ENCODE results near the gene SLC6A11. TPM values are rescaled to one million over a fixed set of nuclear protein-coding genes. Genes with fewer than 3 reads are reported as not detected.

Gene SLC6A11
- total RNA-seq, 1 experiment from 2014 or later: 0.85 TPM

DNA sequence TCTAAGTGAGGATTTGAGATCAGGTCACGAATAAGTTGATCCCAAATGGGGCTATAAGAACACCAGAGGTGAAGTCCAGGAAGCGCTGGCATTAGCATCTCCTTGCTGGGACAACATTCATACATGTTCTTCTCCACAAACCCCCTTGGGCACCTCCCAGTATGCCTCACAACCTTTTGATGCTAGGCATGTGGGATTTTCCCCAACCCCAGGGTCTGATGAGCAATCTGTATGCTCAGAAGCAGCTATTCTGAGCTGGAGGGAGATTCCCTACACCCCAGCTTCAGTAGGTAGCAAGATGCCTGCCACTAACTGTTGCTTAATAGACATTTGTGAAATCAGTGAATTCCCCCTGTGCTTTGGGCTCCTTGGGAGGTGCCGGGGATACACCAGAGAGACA, 32.2 kb downstream of the SLC6A11 start (continued):
- TF ChIP-seq, protein P1, sequence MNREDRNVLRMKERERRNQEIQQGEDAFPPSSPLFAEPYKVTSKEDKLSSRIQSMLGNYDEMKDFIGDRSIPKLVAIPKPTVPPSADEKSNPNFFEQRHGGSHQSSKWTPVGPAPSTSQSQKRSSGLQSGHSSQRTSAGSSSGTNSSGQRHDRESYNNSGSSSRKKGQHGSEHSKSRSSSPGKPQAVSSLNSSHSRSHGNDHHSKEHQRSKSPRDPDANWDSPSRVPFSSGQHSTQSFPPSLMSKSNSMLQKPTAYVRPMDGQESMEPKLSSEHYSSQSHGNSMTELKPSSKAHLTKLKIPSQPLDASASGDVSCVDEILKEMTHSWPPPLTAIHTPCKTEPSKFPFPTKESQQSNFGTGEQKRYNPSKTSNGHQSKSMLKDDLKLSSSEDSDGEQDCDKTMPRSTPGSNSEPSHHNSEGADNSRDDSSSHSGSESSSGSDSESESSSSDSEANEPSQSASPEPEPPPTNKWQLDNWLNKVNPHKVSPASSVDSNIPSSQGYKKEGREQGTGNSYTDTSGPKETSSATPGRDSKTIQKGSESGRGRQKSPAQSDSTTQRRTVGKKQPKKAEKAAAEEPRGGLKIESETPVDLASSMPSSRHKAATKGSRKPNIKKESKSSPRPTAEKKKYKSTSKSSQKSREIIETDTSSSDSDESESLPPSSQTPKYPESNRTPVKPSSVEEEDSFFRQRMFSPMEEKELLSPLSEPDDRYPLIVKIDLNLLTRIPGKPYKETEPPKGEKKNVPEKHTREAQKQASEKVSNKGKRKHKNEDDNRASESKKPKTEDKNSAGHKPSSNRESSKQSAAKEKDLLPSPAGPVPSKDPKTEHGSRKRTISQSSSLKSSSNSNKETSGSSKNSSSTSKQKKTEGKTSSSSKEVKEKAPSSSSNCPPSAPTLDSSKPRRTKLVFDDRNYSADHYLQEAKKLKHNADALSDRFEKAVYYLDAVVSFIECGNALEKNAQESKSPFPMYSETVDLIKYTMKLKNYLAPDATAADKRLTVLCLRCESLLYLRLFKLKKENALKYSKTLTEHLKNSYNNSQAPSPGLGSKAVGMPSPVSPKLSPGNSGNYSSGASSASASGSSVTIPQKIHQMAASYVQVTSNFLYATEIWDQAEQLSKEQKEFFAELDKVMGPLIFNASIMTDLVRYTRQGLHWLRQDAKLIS (CRISPR knock-in tag; IDR thresholded peaks at IDR 0.05; ENCODE audit: borderline replicate concordance): no peak

DNA sequence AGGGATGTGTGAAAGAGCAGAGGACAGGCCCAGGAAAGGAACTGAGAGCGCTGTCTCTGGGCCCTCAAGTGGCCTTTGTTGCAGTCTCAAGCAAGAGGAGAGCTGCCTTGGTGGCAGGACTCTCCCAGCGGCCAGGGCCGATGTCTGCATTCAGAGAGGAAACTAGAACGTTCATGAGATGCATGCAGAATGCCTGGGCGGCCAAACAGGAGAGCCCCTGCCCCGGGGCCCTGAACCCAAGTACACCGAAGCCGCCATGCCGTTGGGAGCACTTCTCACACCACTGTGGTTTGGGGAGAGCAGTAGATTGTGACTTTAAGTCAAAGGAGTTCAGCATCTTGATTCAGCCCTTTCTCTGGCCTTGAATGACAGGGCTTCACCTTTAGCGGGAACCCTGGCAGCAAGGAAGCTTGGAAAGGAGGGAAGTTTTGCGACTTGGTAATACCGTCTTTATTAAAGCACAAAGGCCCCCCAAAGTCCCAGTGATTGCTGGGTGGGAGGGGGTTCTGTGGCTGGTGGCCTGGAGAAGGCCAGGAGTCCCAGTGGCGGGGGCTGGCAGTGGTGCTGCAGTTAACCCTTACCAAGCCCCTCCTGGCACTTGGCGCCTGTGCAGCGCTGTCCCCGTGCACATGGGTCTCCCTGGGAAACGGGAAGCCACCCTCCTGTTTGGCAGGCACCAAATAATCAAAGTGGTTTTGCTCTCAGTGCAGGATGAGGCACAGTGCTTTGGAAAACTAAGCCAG, 36.2 kb downstream of the SLC6A11 start:
- Mint-ChIP-seq H3K4me3 (no peak overlapping the region), H3K4me1 (no peaks in the 10 kb centered on the region), H3K27me3 (ENCODE audit: low read depth) (peaks cover 21% of the 10 kb centered on the region), H3K9me3 (no peaks in the 10 kb centered on the region), H3K27ac (no peak overlapping the region), H3K36me3 (no peaks in the 10 kb centered on the region)
- CTCF ChIA-PET: no interaction called here
- DNase-seq (ENCODE audit: low spot score): no peak
- no peak for ATAC-seq
- POLR2A ChIA-PET: no interaction called here
- TF ChIP-seq, protein P2, sequence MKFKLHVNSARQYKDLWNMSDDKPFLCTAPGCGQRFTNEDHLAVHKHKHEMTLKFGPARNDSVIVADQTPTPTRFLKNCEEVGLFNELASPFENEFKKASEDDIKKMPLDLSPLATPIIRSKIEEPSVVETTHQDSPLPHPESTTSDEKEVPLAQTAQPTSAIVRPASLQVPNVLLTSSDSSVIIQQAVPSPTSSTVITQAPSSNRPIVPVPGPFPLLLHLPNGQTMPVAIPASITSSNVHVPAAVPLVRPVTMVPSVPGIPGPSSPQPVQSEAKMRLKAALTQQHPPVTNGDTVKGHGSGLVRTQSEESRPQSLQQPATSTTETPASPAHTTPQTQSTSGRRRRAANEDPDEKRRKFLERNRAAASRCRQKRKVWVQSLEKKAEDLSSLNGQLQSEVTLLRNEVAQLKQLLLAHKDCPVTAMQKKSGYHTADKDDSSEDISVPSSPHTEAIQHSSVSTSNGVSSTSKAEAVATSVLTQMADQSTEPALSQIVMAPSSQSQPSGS (CRISPR knock-in tag; IDR thresholded peaks at IDR 0.05; ENCODE audit: borderline replicate concordance, low read depth): no peak
- no peak for TF ChIP-seq CBFB (CRISPR knock-in tag; IDR thresholded peaks at IDR 0.05; ENCODE audit: low read depth)
- TF ChIP-seq, protein P3, sequence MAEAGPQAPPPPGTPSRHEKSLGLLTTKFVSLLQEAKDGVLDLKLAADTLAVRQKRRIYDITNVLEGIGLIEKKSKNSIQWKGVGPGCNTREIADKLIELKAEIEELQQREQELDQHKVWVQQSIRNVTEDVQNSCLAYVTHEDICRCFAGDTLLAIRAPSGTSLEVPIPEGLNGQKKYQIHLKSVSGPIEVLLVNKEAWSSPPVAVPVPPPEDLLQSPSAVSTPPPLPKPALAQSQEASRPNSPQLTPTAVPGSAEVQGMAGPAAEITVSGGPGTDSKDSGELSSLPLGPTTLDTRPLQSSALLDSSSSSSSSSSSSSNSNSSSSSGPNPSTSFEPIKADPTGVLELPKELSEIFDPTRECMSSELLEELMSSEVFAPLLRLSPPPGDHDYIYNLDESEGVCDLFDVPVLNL (CRISPR knock-in tag; IDR thresholded peaks at IDR 0.05; ENCODE audit: borderline replicate concordance, low read depth): no peak
- no peak for TF ChIP-seq ATF1 (CRISPR knock-in tag; IDR thresholded peaks at IDR 0.05)
- TF ChIP-seq, protein P4, sequence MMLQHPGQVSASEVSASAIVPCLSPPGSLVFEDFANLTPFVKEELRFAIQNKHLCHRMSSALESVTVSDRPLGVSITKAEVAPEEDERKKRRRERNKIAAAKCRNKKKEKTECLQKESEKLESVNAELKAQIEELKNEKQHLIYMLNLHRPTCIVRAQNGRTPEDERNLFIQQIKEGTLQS (CRISPR knock-in tag; conservative IDR thresholded peaks at IDR 0.05): no peak
- TF ChIP-seq, protein P5, sequence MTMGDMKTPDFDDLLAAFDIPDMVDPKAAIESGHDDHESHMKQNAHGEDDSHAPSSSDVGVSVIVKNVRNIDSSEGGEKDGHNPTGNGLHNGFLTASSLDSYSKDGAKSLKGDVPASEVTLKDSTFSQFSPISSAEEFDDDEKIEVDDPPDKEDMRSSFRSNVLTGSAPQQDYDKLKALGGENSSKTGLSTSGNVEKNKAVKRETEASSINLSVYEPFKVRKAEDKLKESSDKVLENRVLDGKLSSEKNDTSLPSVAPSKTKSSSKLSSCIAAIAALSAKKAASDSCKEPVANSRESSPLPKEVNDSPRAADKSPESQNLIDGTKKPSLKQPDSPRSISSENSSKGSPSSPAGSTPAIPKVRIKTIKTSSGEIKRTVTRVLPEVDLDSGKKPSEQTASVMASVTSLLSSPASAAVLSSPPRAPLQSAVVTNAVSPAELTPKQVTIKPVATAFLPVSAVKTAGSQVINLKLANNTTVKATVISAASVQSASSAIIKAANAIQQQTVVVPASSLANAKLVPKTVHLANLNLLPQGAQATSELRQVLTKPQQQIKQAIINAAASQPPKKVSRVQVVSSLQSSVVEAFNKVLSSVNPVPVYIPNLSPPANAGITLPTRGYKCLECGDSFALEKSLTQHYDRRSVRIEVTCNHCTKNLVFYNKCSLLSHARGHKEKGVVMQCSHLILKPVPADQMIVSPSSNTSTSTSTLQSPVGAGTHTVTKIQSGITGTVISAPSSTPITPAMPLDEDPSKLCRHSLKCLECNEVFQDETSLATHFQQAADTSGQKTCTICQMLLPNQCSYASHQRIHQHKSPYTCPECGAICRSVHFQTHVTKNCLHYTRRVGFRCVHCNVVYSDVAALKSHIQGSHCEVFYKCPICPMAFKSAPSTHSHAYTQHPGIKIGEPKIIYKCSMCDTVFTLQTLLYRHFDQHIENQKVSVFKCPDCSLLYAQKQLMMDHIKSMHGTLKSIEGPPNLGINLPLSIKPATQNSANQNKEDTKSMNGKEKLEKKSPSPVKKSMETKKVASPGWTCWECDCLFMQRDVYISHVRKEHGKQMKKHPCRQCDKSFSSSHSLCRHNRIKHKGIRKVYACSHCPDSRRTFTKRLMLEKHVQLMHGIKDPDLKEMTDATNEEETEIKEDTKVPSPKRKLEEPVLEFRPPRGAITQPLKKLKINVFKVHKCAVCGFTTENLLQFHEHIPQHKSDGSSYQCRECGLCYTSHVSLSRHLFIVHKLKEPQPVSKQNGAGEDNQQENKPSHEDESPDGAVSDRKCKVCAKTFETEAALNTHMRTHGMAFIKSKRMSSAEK (CRISPR knock-in tag; IDR thresholded peaks at IDR 0.05; ENCODE audit: borderline replicate concordance): no peak
- TF ChIP-seq, protein P6, sequence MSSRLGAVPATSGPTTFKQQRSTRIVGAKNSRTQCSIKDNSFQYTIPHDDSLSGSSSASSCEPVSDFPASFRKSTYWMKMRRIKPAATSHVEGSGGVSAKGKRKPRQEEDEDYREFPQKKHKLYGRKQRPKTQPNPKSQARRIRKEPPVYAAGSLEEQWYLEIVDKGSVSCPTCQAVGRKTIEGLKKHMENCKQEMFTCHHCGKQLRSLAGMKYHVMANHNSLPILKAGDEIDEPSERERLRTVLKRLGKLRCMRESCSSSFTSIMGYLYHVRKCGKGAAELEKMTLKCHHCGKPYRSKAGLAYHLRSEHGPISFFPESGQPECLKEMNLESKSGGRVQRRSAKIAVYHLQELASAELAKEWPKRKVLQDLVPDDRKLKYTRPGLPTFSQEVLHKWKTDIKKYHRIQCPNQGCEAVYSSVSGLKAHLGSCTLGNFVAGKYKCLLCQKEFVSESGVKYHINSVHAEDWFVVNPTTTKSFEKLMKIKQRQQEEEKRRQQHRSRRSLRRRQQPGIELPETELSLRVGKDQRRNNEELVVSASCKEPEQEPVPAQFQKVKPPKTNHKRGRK (CRISPR knock-in tag; IDR thresholded peaks at IDR 0.05; ENCODE audit: borderline replicate concordance): no peak

Measured in WTC11 (cell line).